ENCODE results near the gene PRR3.
"Not testable (repeated sequence)": the region's sequence is repeated elsewhere in the genome, so short reads cannot be mapped to it uniquely, and the experiment has no call there.

Gene PRR3

DNA sequence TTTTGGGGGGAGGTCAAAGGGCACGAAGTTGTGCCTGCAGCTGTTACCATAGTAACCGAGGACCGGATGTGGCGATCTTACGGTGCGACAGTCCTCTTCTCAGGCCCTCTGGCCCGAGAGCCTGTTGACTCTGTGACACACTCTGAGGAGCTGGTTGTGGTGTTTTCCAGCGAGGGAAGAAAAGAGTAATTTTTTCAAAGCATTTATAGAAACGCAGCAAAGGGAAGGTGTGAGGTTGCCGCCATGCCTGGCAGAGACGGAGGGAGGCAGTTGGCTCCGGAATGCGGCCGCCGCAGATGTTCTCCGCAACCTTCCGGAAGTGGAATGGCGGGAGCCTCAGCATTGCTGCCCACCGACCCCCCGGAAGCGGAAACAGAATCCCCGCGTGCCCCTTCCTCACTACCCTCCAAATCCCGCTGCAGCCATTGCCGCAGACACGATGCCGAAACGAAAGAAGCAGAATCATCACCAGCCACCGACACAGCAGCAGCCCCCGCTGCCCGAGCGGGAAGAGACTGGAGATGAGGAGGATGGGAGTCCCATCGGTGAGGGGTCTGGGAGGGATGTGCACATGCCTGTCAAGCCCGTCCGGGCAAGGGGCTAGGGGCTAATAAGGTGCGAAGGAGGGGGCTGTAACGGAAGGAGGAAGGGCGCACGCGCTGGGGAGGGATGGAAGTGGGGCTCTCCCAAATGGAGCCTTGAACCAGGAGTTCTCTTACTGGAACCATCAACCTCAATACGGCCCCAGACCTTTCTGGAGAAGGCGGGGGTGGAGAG is at the start of gene PRR3:
TSS of gene PRR3 (plus strand) at position 390 of the 777 bp plus-strand sequence. CDS start at position 440, 50 bp downstream.
- DNase-seq (ENCODE audit: low spot score) = peak; percentile 85
- no peak for FAIRE-seq

- DNase-seq (ENCODE audit: low spot score) = no peak
- no peak for FAIRE-seq
These were observed 49.0 kb upstream of the PRR3 start for GRCh38 chr6:30507849-30508827.

DNA sequence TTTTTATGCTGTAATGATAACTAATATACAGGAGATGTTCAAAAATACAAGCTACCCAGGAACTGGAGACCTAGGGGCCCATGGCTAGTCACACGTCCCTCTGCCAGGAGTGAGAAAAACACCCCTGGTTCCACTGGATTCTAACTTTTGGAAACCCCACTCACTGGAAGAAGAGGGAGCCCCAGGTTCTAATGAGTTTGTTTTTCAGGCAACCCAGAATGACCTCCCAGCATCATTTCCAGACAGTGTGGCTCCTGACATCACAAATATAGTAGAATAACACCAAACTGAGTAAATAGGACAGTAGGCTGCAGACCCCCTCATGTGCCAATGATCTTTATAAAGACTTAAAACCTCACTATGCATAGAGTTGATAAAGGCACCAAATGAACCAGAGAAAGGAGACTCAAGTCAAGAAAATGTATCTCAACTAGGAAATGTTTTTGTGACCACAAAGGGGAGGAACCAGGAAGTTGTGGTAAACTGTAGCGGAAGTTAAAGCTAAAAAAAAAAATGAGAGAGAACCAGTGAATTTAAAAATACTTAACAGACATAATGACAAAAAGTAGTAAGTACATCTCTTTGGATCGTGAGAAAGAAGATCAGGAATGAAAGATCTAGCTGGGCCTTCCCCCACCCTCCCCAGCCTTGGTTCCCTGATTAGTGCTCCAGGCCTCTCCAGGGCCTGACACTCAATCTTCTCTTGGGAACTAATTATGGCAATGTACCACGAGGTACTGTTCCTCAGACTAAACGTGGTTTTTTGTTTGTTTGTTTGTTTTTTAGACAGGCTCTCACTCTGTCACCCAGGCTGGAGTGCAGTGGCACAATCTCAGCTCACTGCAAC is 48.0 kb upstream of the PRR3 start:
- FAIRE-seq = no peak
- no peak for DNase-seq (ENCODE audit: low spot score)

DNA sequence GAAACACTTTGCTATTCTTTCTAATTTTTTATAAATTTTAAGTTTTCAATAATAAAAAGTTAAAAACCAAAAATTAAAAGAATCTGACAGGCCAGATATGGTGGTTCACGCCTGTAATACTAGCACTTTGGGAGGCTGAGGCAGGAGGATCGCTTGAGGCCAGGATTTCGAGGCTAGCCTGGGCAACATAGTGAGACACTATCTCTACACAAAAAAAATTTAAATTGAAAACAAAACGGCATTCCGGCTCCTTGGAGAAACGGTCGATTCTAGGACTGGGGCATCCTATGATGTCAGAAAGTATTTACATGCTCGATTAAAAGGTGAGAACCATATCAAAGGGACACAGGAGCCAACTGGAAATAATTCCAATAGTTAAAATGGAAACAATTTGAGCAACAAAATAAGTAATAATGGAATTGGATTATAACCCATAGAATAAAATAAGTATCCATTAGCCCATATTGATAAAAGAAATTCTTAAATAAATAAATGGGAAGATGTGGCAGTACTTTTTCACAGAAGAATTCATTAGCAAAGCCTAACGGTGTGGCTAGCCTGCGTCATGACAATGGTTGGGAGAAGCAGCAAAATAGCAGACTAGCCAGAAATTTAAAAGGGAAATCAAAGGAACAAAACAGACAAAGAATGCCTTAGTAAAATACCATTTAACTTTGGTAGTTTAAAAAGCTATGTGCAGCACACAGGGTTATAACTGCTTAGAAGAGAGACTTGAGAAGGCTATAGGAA is 46.5 kb upstream of the PRR3 start:
- DNase-seq (ENCODE audit: low spot score) (no peak), FAIRE-seq (no peak)

DNA sequence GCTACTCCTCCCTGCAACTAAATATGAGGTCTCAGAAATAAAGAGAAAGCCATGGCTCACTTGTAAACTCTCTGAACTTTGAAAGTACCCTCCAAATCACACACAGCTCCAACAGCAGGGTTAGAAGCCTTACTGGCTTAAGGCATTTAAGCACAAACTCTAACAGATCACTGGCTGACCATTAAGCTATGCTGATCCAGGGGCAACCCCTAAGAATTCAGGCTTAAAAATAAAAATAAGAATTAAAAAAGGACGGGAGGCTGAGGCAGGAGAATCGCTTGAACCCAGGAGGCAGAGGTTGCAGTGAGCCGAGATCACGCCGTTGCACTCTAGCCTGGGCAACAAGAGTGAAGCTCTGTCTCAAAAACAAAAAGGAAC is 45.9 kb upstream of the PRR3 start:
- FAIRE-seq (no peak), DNase-seq (ENCODE audit: low spot score) (no peak)

DNA sequence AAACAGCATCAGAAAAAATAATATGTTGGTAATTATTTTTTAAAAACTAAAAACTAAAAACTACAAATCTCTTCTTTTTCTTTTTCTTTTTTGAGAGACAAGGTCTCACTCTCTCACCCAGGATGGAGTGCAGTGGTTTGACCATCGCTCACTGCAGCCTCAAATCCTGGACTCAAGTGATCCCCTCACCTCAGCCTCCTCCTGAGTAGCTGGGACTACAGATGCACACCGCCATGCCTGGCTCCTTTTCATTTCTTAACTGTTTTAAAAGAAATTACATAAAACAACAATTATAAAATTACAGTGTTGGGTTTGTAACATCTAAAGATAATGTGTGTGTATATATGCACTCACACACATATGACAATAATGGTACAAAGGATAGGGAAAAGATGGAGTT is 43.6 kb upstream of the PRR3 start:
- FAIRE-seq (no peak), DNase-seq (ENCODE audit: low spot score) (no peak)

- FAIRE-seq (no peak), DNase-seq (ENCODE audit: low spot score) (no peak)
These were observed 42.0 kb upstream of the PRR3 start for GRCh38 chr6:30515106-30515505.

DNA sequence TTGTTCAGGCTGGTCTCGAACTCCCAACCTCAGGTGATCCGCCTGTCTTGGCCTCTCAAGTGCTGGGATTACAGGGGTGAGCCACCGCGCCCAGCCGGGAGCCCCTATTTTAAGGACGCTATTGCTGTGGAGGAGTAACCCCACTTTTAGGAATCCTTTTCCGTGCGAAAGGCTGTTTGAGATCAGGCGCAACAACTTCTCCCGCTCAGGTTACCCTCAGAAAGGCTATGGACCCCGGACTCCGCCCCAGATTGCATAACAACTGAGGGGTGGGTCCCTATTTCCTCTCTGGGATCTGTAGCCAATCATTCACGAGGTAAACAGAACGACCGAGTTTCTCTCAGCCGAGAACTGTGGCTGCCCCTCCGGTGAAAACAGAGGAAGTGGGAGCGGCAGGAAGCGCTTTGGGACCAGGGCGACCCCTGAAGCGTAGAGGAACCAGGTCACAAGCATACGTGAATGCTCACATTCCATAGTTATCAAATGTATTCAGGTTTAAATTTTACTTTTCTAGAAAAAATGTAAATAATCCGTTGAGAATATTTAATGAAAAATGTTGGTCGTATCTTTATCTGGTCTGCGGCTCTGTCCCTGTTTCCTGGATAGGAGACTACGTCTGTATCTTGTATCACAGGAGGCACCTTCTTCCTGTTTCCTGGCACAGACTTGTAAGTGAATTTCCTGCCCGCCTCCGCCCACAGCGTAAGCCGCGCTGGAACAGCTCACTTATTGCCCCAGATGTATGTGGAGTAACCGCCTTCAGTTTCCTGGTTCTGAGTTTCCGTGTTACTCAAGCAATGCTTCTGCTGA is 40.9 kb upstream of the PRR3 start:
- FAIRE-seq = no peak
- peak; percentile 71 for DNase-seq (ENCODE audit: low spot score)

DNA sequence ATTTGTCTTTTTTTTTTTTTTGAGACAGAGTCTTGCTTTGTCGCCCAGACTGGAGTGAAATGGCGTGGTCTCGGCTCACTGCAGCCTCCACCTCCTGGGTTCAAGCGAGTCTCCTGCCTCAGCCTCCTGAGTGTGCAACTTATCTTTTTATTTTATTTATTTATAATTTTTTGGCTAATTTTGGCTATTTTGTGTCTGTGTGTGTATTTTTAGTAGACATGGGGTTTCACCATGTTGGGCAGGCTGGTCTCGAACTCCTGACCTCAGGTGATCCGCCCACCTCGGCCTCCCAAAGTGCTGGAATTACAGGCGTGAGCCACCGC is 40.4 kb upstream of the PRR3 start:
- not testable (repeated sequence) for DNase-seq (ENCODE audit: low spot score); FAIRE-seq

DNA sequence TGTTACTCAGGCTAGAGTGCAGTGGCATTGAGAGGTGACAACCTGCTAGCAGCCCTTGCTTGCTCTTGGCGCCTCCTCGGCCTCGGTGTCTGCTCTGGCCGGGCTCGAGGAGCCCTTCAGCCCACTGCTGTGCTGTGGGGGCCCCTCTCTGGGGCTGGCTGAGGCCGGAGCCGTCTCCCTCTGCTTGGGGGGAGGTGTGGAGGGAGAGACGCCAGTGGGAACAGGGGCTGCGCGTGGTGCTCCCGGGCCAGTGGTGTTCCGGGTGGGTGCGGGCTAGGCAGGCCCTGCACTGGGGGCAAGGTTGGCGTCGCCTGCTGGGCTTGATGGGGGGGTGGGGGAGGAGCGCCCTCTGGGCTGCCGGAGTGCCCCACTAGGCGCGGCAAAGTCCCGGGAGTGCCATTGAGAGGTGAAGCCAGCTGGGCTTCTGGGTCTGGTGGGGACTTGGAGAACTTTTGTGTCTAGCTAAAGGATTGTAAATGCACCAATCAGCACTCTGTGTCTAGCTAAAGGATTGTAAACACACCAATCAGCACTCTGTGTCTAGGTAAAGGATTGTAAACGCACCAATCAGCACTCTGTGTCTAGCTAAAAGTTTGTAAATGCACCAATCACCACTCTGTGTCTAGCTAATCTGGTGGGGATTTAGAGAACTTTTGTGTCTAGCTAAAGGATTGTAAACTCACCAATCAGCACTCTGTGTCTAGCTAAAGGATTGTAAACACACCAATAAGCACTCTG is 39.2 kb upstream of the PRR3 start:
- not testable (repeated sequence) for FAIRE-seq; DNase-seq (ENCODE audit: low spot score)

DNA sequence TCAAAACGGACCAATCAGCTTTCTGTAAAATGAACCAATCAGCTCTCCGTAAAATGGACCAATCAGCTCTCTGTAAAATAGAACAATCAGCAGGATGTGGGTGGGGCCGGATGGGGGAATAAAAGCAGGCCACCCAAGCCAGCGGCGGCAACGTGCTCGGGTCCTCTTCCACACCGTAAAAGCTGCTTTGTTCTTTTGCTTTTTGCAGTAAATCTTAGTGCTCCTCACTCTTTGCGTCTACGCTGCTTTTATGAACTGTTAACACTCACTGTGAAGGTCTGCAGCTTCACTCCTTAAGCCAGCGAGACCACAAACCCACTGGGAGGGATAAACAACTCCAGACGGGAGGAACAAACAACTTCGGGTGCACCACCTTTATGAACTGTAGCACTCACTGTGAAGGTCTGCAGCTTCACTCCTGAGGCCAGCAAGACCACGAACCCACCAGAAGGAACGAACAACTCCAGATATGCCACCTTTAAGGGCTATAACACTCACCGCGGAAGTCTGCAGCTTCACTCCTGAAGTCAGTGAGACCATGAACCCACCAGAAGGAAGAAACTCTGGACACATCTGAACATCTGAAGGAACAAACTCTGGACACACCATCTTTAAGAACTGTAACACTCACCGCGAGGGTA is 38.5 kb upstream of the PRR3 start:
- not testable (repeated sequence) for DNase-seq (ENCODE audit: low spot score); FAIRE-seq

GRCh38 chr6:30520522-30520921 is 36.6 kb upstream of the PRR3 start:
- DNase-seq (ENCODE audit: low spot score) (no peak), FAIRE-seq (no peak)

DNA sequence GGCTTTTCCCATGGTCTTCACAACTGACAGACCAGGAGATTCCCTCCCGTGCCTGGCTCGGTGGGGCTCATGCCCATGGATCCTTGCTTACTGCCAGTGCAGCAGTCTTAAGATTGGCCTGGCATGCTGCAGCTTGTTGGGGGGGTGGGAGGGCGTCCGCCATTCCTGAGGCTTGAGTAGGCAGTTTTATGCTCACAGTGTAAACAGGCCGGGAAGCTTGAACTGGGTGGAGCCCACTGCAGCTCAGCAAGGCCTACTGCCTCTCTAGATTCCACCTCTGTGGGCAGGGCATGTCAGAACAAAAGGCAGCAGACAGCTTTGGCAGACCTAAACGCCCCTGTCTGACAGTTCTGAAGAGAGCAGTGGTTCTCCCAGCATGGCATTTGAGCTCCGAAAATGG is 36.0 kb upstream of the PRR3 start:
- peak; percentile 13 for DNase-seq (ENCODE audit: low spot score)
- FAIRE-seq = not testable (repeated sequence)

DNA sequence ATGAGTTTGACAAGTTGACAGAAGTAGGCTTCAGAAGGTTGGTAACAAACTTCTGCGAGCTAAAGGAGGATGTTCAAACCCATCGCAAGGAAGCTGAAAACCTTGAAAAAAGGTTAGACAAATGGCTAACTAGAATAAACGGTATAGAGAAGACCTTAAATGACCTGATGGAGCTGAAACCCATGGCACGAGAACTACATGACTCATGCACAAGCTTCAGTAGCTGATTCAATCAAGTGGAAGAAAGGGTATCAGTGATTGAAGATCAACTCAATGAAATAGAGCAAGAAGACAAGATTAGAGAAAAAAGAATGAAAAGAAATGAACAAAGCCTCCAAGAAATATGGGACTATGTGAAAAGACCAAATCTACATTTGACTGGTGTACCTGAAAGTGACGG is 35.1 kb upstream of the PRR3 start:
- not testable (repeated sequence) for DNase-seq (ENCODE audit: low spot score)
- FAIRE-seq = peak; percentile 81

GRCh38 chr6:30526444-30526843 is 30.7 kb upstream of the PRR3 start:
- FAIRE-seq; DNase-seq (ENCODE audit: low spot score): not testable (repeated sequence)

DNA sequence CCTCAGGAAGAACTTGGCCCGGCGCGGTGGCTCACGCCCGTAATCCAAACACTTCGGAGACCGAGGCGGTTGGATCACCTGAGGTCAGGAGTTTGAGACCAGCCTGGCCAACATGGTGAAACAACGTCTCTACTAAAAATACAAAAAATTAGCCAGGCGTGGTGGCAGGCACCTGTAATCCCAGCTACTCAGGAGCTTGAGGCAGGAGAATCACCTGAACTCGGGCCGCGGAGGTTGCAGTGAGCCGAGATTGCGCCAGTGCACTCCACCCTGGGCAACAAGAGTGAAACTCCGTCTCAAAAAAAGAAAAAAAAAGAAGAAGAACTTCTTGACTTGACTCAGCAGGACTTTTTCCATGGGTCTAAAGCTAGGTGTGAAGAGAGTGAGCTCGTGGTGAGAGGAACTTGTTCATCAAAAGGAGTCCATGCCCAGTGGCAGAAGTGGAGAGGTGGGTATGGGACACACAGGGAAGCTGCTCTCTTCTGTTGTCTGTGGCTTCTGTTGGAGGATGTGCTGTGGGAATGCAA is 27.7 kb upstream of the PRR3 start:
- FAIRE-seq; DNase-seq (ENCODE audit: low spot score): not testable (repeated sequence)

DNA sequence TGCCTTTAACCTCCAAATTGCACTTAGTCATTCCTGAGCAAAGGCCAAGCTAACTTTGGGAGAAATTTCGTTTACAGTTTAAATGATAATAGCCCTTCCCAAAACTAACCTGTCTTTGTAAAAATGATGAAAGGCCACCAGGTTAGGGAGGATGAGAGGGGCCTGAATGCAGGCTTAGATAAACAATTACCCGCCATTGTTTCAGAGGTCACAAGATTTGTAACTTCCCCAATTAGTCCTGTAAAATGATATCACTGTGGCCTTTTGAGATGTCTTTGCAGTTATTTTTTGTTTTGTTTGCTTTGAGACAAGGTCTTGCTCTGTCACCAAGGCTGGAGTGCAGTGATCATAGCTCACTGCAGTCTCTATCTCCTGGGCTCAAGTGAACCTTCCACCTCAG is 27.1 kb upstream of the PRR3 start:
- DNase-seq (ENCODE audit: low spot score) = no peak
- no peak for FAIRE-seq
